Stimulated activated effector memory CD8-positive, alpha-beta T cell treated with anti-CD3 and anti-CD28 coated beads, Interleukin-12 subunit alpha, Interleukin-12 subunit beta, amount 100 ng/mL, for 72 hours (primary cell): ENCODE measurements around the gene JAKMIP1.

Source experiments
- ATAC-seq: fragments of 150-1000 bp; cut with Tn5 transposase; 2 replicates; pipeline ENCODE4 v1.10.0; 2021
- DNase-seq, 2 donors: peaks; one replicate each; pipeline ENCODE4 v3.0.0; 2021 to 2022; ENCODE audit warnings: low spot score in 2 of 2
- H3K27ac Mint-ChIP-seq: one replicate; pipeline ENCODE4 v1.8.0; 2022; ENCODE audit warnings: mild to moderate bottlenecking, mixed read lengths
- H3K36me3 Mint-ChIP-seq: one replicate; pipeline ENCODE4 v1.8.0; 2022; ENCODE audit warnings: mild to moderate bottlenecking, mixed read lengths
- H3K4me1 Mint-ChIP-seq: one replicate; pipeline ENCODE4 v1.8.0; 2022; ENCODE audit warnings: mixed read lengths
- H3K4me3 Mint-ChIP-seq: one replicate; pipeline ENCODE4 v1.8.0; 2022; ENCODE audit warnings: mild to moderate bottlenecking, mixed read lengths
- H3K9me3 Mint-ChIP-seq: one replicate; pipeline ENCODE4 v1.8.0; 2022; ENCODE audit warnings: mixed read lengths

JAKMIP1 gene

GRCh38 chr4:6043843-6044242 lies 156.5 kb downstream of the JAKMIP1 start:
- H3K4me3 Mint-ChIP-seq: no peak overlapping the region
- H3K36me3 Mint-ChIP-seq: peaks cover 6% of the 10 kb centered on the region
- peak overlapping the region; percentile 20 for H3K27ac Mint-ChIP-seq
- DNase-seq: no peak
- H3K4me1 Mint-ChIP-seq: peaks cover 29% of the 10 kb centered on the region
- no peaks in the 10 kb centered on the region for H3K9me3 Mint-ChIP-seq
- no peak for ATAC-seq

- DNase-seq (no peak), ATAC-seq (no peak)
- H3K9me3 Mint-ChIP-seq: no peaks in the 10 kb centered on the region
- peaks cover 29% of the 10 kb centered on the region for H3K4me1 Mint-ChIP-seq
- H3K27ac Mint-ChIP-seq: no peak overlapping the region
- peaks cover 6% of the 10 kb centered on the region for H3K36me3 Mint-ChIP-seq
- H3K4me3 Mint-ChIP-seq: no peak overlapping the region
These were observed 157.2 kb downstream of the JAKMIP1 start for GRCh38 chr4:6043188-6043587.

- peaks cover 29% of the 10 kb centered on the region for H3K4me1 Mint-ChIP-seq
- no peak for DNase-seq
- peak overlapping the region; percentile 15 for H3K4me3 Mint-ChIP-seq
- H3K36me3 Mint-ChIP-seq: peaks cover 6% of the 10 kb centered on the region
- peak; percentile 64 for ATAC-seq
- H3K9me3 Mint-ChIP-seq: no peaks in the 10 kb centered on the region
- peak overlapping the region; percentile 41 for H3K27ac Mint-ChIP-seq
These were observed 157.9 kb downstream of the JAKMIP1 start for GRCh38 chr4:6042293-6043063.

GRCh38 chr4:6041800-6042199 lies 158.5 kb downstream of the JAKMIP1 start:
- DNase-seq (no peak), ATAC-seq (peak; percentile 63)
- Mint-ChIP-seq H3K4me3 (peak overlapping the region; percentile 15), H3K4me1 (peaks cover 29% of the 10 kb centered on the region), H3K9me3 (no peaks in the 10 kb centered on the region), H3K27ac (peak overlapping the region; percentile 69), H3K36me3 (peaks cover 6% of the 10 kb centered on the region)

- ATAC-seq (no peak), DNase-seq (no peak)
- Mint-ChIP-seq H3K36me3 (no peaks in the 10 kb centered on the region), H3K27ac (no peak overlapping the region), H3K4me1 (peaks cover 24% of the 10 kb centered on the region), H3K4me3 (no peak overlapping the region), H3K9me3 (no peaks in the 10 kb centered on the region)
These were observed 161.6 kb downstream of the JAKMIP1 start for GRCh38 chr4:6038711-6039110.

GRCh38 chr4:6035786-6036185 lies 164.6 kb downstream of the JAKMIP1 start:
- no peaks in the 10 kb centered on the region for H3K36me3 Mint-ChIP-seq

GRCh38 chr4:6033381-6033780 lies 167.0 kb downstream of the JAKMIP1 start:
- Mint-ChIP-seq H3K4me1 (no peaks in the 10 kb centered on the region), H3K9me3 (no peaks in the 10 kb centered on the region), H3K36me3 (no peaks in the 10 kb centered on the region), H3K4me3 (no peak overlapping the region), H3K27ac (no peak overlapping the region)
- ATAC-seq: no peak
- no peak for DNase-seq

More at GRCh38 chr4:6035786-6036185, 164.6 kb downstream of the JAKMIP1 start:
- no peaks in the 10 kb centered on the region for H3K9me3 Mint-ChIP-seq
- H3K4me3 Mint-ChIP-seq: no peak overlapping the region
- H3K27ac Mint-ChIP-seq: no peak overlapping the region
- peaks cover 1% of the 10 kb centered on the region for H3K4me1 Mint-ChIP-seq
- no peak for DNase-seq
- ATAC-seq: no peak

GRCh38 chr4:6032249-6033244 lies 167.8 kb downstream of the JAKMIP1 start:
- Mint-ChIP-seq H3K9me3 (no peaks in the 10 kb centered on the region), H3K36me3 (no peaks in the 10 kb centered on the region)

GRCh38 chr4:6031846-6032245 lies 168.5 kb downstream of the JAKMIP1 start:
- H3K36me3 Mint-ChIP-seq: no peaks in the 10 kb centered on the region
- ATAC-seq (no peak), DNase-seq (no peak)
- no peaks in the 10 kb centered on the region for H3K9me3 Mint-ChIP-seq
- no peak overlapping the region for H3K27ac Mint-ChIP-seq
- H3K4me1 Mint-ChIP-seq: no peaks in the 10 kb centered on the region
- no peak overlapping the region for H3K4me3 Mint-ChIP-seq

More at GRCh38 chr4:6032249-6033244, 167.8 kb downstream of the JAKMIP1 start:
- no peak overlapping the region for H3K27ac Mint-ChIP-seq
- no peak for DNase-seq
- ATAC-seq: no peak
- no peak overlapping the region for H3K4me3 Mint-ChIP-seq
- H3K4me1 Mint-ChIP-seq: no peaks in the 10 kb centered on the region

- H3K36me3 Mint-ChIP-seq: no peaks in the 10 kb centered on the region
- no peaks in the 10 kb centered on the region for H3K9me3 Mint-ChIP-seq
- H3K4me1 Mint-ChIP-seq: no peaks in the 10 kb centered on the region
- H3K27ac Mint-ChIP-seq: peak overlapping the region; percentile 70
- ATAC-seq: no peak
- no peak overlapping the region for H3K4me3 Mint-ChIP-seq
- DNase-seq: no peak
These were observed 169.7 kb downstream of the JAKMIP1 start for GRCh38 chr4:6030679-6031078.

- Mint-ChIP-seq H3K36me3 (no peaks in the 10 kb centered on the region), H3K4me3 (no peak overlapping the region), H3K27ac (no peak overlapping the region), H3K4me1 (no peaks in the 10 kb centered on the region), H3K9me3 (no peaks in the 10 kb centered on the region)
- no peak for ATAC-seq
- DNase-seq: no peak
These were observed 171.1 kb downstream of the JAKMIP1 start for GRCh38 chr4:6029254-6029653.

- DNase-seq: no peak
- Mint-ChIP-seq H3K4me3 (no peak overlapping the region), H3K27ac (no peak overlapping the region), H3K36me3 (no peaks in the 10 kb centered on the region), H3K9me3 (no peaks in the 10 kb centered on the region), H3K4me1 (no peaks in the 10 kb centered on the region)
- ATAC-seq: no peak
These were observed 172.2 kb downstream of the JAKMIP1 start for GRCh38 chr4:6028168-6028567.

- no peak overlapping the region for H3K27ac Mint-ChIP-seq
- ATAC-seq (no peak), DNase-seq (no peak)
- no peaks in the 10 kb centered on the region for H3K36me3 Mint-ChIP-seq
- no peaks in the 10 kb centered on the region for H3K4me1 Mint-ChIP-seq
- H3K4me3 Mint-ChIP-seq: no peak overlapping the region
- no peaks in the 10 kb centered on the region for H3K9me3 Mint-ChIP-seq
These were observed 173.0 kb downstream of the JAKMIP1 start for GRCh38 chr4:6027392-6027791.

GRCh38 chr4:6024313-6024960 lies 175.9 kb downstream of the JAKMIP1 start:
- Mint-ChIP-seq H3K36me3 (no peaks in the 10 kb centered on the region), H3K4me3 (no peak overlapping the region), H3K4me1 (peaks cover 4% of the 10 kb centered on the region), H3K27ac (no peak overlapping the region), H3K9me3 (no peaks in the 10 kb centered on the region)
- ATAC-seq: no peak
- DNase-seq: no peak

- Mint-ChIP-seq H3K27ac (no peak overlapping the region), H3K4me3 (no peak overlapping the region), H3K4me1 (peaks cover 11% of the 10 kb centered on the region), H3K36me3 (no peaks in the 10 kb centered on the region), H3K9me3 (no peaks in the 10 kb centered on the region)
- DNase-seq (no peak), ATAC-seq (no peak)
These were observed 176.6 kb downstream of the JAKMIP1 start for GRCh38 chr4:6023731-6024130.
